ENCODE data around the gene DNAI7.

DNA sequence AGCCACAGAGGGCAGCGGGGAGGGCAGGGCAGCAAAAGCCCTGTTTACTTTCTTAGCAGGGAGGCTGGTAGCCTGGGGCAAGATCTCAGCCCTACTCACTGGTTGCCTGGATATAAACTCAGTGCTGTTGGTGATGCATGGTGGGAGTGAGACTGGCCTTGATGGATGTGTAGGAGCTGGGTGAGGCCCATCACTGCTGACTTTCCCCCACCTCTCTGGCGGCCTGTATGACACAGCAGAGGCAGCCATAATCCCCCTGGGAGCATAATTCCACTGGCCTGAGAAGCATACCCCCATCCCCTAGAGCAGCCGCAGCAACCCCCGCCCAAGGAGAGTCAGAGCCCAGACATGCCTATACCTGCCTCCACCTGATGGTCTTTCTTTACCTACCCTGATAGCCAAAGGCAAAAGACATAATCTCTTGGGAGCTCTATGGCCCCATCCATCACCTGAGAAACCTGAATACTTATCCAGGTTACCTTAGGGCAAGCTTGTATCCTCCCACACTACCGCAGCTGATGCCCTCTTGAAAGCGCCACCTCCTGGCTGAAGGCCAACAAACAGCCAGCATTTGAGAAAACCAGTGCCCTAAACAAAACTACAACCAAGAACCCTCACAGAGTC is 59.3 kb downstream of the DNAI7 start:
- TF ChIP-seq, protein P1, sequence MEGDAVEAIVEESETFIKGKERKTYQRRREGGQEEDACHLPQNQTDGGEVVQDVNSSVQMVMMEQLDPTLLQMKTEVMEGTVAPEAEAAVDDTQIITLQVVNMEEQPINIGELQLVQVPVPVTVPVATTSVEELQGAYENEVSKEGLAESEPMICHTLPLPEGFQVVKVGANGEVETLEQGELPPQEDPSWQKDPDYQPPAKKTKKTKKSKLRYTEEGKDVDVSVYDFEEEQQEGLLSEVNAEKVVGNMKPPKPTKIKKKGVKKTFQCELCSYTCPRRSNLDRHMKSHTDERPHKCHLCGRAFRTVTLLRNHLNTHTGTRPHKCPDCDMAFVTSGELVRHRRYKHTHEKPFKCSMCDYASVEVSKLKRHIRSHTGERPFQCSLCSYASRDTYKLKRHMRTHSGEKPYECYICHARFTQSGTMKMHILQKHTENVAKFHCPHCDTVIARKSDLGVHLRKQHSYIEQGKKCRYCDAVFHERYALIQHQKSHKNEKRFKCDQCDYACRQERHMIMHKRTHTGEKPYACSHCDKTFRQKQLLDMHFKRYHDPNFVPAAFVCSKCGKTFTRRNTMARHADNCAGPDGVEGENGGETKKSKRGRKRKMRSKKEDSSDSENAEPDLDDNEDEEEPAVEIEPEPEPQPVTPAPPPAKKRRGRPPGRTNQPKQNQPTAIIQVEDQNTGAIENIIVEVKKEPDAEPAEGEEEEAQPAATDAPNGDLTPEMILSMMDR (conservative IDR thresholded peaks at IDR 0.05): no peak
- TF ChIP-seq ZFX (IDR thresholded peaks at IDR 0.05): no peak

All from C4-2B (cell line).